Measurements from ENCODE around the gene CELF3.
"Not testable (repeated sequence)": the region's sequence is repeated elsewhere in the genome, so short reads cannot be mapped to it uniquely, and the experiment has no call there.

The CELF3 gene

GRCh38 chr1:151703813-151704212, 12.8 kb downstream of the CELF3 start:
- no peak for DNase-seq (ENCODE audit: low read depth in 2 of 2)

DNA sequence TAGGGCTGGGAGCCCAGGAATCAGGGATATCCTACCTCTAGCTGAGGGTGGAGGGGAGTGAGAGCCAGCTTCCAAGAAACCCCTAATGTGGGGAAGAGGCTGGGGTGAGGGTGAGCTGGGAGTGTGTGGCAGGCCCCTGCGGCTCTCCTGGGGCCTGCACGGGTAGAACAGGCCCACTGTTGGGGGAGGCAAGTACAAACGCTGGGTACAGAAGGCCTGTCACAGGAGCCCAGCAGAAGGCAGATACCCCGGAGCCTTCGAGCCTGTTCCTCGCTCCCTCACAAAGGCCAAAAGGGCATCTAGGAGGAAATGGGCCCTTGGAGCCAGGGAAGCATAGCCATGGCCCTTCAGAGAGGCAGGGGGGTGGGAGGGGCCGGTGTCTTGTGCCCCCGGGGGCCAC, 13.7 kb downstream of the CELF3 start:
- DNase-seq (ENCODE audit: low read depth in 2 of 2): no peak

DNA sequence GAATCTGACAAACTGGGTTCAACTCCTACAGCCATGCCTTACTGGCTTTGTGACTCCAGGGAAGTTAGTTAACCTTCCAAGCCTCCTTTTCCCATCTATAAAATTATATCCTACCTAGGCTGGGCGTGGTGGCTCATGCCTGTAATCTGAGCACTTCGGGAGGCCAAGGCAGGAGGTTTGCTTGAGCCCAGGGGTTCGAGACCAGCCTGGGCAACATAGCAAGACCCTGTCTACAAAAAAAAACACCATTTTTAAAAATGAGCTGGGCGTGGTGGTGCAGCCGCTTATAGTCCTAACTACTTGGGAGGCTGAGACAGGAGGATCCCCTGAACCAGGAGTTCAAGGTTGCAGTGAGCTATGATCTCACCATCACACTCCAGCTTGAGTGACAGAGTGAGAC, 15.1 kb downstream of the CELF3 start:
- DNase-seq (ENCODE audit: low read depth in 2 of 2): no peak

DNA sequence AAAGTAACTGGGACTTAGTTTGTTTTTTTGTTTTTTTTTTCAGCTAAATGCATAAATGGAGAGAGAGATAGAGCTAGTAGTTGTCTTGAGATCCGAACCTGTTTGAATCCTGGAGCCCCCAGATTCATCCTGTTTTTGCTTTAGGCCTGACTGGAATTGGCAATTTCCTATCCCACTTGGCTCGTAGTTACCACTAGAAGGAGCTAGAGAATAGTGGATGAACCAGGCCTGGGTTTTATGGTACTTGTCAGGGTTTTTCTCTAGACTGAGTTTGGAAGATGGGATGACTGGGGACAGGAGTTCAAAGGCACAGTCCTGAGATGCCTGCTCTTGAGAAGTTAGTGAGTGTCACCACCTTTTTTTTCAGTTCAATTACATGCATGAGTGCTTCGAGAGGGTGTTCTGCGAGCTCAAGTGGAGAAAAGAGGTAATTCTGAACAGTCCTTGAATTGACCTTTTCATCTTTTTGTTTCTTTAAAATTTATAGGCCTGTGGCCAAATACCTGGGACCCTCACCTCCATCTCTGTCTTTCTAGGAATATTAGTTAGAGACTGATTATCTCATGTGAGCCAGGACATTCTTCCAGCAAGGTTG, 23.4 kb downstream of the CELF3 start:
- DNase-seq (ENCODE audit: low read depth in 2 of 2): no peak

GRCh38 chr1:151692226-151692625, 24.4 kb downstream of the CELF3 start:
- no peak for DNase-seq (ENCODE audit: low read depth in 2 of 2)

DNA sequence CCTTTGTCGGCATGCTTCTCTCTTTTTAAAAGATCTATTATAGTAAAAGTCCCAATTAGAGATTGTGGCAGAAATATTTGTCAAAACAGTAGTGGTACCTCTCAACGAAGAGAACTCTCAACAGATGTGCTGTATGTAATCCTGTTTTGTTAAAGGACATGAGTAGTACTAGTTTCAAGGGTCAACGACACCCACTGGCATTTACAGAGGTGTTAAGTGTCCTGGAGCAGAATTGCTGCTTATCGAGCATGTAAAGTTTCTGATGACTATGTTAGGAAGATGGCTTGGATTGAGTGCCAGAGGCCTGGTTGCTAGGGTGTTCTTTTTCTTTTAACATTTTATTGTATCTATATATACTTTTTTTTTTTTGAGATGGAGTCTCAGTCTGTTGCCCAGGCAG, 27.1 kb downstream of the CELF3 start:
- no peak for DNase-seq (ENCODE audit: low read depth in 2 of 2)

- no peak for DNase-seq (ENCODE audit: low read depth in 2 of 2)
Observed at GRCh38 chr1:151686561-151686960, 30.0 kb downstream of the CELF3 start.

GRCh38 chr1:151684128-151684527, 32.5 kb downstream of the CELF3 start:
- DNase-seq (ENCODE audit: low read depth in 2 of 2): no peak

- DNase-seq (ENCODE audit: low read depth in 2 of 2): not testable (repeated sequence)
Observed at GRCh38 chr1:151682901-151683300, 33.7 kb downstream of the CELF3 start.

GRCh38 chr1:151681923-151682322, 34.7 kb downstream of the CELF3 start:
- no peak for DNase-seq (ENCODE audit: low read depth in 2 of 2)

GRCh38 chr1:151680826-151681225, 35.8 kb downstream of the CELF3 start:
- no peak for DNase-seq (ENCODE audit: low read depth in 2 of 2)

DNA sequence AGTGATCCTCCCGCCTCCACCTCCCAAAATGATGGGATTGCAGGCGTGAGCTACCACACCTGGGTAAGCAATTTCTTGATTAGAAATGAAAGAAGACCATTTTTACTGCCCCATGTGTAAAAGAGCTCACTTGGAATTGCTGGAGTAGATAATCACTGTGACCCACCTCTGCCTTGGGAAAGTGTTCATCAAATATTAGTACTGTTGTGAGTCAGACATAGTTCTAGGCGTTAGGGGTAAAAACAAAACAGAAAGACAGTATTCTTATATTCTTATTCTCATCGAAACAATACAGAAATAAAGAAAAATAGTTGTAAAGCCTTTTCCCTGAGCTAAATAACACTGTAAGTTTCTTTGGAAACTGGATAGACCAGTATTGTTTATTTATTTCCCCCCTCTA, 36.2 kb downstream of the CELF3 start:
- DNase-seq (ENCODE audit: low read depth in 2 of 2): no peak

DNA sequence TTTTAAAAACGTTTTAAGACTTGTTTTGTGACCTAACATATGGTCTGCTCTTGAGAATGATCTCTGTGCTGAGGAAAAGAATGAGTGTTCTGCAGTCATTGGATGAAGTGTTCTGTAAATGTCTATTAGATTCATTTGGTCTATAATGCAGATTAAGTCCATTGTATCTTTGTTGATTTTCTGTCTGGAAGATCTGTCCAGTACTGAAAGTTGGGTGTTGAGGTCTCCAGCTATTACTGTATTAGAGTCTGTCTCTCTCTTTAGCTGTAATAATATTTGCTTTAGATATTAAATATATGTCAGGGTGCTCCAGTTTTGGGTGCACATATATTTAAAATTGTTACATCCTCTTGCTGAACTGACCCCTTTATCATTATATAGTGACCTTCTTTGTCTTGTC, 43.2 kb downstream of the CELF3 start:
- no peak for DNase-seq (ENCODE audit: low read depth in 2 of 2)

GRCh38 chr1:151670036-151670675, 46.4 kb downstream of the CELF3 start:
- not testable (repeated sequence) for DNase-seq (ENCODE audit: low read depth in 2 of 2)

DNA sequence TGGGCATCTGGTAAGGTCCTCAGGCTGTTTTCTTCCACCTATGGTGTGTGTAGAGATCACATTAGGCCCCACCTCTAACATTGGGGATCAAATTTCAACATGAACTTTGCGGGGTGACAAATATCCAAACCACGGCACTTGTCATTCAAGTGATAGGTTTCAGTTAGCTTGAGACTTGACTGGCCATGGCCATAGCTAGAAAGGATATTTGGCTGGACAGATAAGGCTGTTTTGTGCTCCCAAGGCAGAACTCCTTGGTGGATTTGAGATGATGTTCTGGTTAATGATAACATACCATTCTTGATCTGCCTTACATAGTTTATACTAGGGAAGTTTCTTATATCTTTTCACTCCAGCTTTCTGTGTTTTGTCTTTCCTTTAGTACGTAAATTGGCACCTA, 48.5 kb downstream of the CELF3 start:
- no peak for DNase-seq (ENCODE audit: low read depth in 2 of 2)

DNA sequence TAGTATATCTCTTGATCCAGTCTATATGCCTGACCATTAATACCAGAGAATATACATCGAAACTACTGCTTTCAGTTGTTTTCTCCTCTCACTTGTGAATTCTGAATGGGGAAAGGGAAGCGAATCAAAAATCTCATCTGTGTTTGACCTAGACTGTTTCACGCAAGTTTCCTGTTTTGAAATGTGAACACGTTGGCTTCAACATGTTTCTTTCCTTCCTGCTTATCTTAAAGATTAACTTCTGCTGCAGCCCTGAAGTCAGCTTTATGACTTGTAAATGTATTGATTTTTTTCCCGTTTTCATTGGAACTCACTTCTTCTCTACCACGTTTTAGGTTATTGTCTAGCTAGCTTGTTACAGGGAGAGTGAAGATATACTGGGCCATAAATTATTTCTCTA, 54.9 kb downstream of the CELF3 start:
- no peak for DNase-seq (ENCODE audit: low read depth in 2 of 2)

GRCh38 chr1:151655371-151655770, 61.2 kb downstream of the CELF3 start:
- no peak for DNase-seq (ENCODE audit: low read depth in 2 of 2)

GRCh38 chr1:151653397-151653796, 63.2 kb downstream of the CELF3 start:
- DNase-seq (ENCODE audit: low read depth in 2 of 2): no peak
